WTC11 (cell line): ENCODE results near the gene ZNF333. TPM values are rescaled to one million over a fixed set of nuclear protein-coding genes. Genes with fewer than 3 reads are reported as not detected.

Experiments used
- ATAC-seq: fragments of 200-7000 bp; cut with Tn5 transposase; 2 replicates; pipeline ENCODE4 v1.10.0; 2021; ENCODE audit warnings: mild to moderate bottlenecking, moderate library complexity
- CTCF ChIA-PET: fragments of 300-600 bp; sonication (Branson Sonifier 250); formaldehyde crosslinking; loops from one replicate; lab custom pipeline; 2021; ENCODE audit warnings: antibody characterized with exemption; lab: Charles Lee
- POLR2A ChIA-PET: fragments of 350-600 bp; sonication (Branson Sonifier 250); formaldehyde crosslinking; loops from one replicate; lab custom pipeline; 2021; ENCODE audit warnings: antibody characterized with exemption; lab: Charles Lee
- DNase-seq: peaks from one replicate; pipeline ENCODE4 v3.0.0; 2021; ENCODE audit warnings: low spot score
- H3K27ac Mint-ChIP-seq: 2 replicates; pipeline ENCODE4 v1.8.0; 2021; ENCODE audit warnings: mixed read lengths
- H3K27me3 Mint-ChIP-seq: 2 replicates; pipeline ENCODE4 v1.8.0; 2021; ENCODE audit warnings: low read depth, mild to moderate bottlenecking, moderate library complexity, mixed read lengths
- H3K36me3 Mint-ChIP-seq: 2 replicates; pipeline ENCODE4 v1.8.0; 2021; ENCODE audit warnings: mixed read lengths
- H3K4me1 Mint-ChIP-seq: 2 replicates; pipeline ENCODE4 v1.8.0; 2022; ENCODE audit warnings: mixed read lengths
- H3K4me3 Mint-ChIP-seq: 2 replicates; pipeline ENCODE4 v1.8.0; 2021; ENCODE audit warnings: mild to moderate bottlenecking, moderate library complexity, mixed read lengths
- H3K9me3 Mint-ChIP-seq: 2 replicates; pipeline ENCODE4 v1.8.0; 2021; ENCODE audit warnings: mixed read lengths
- AFF4 ChIP-seq: sonication (generic); formaldehyde crosslinking; IDR thresholded peaks from 2 replicates; pipeline ENCODE4 v1.8.1; 2023; ENCODE audit warnings: mild to moderate bottlenecking, missing genetic modification reagents, borderline replicate concordance
- CDX4 ChIP-seq: fragments of 250-450 bp; sonication (Bioruptor Pico); IDR thresholded peaks from 2 replicates; pipeline ENCODE4 v1.9.0; 2021; ENCODE audit warnings: moderate library complexity, mild to moderate bottlenecking, inconsistent platforms, borderline replicate concordance
- CREM ChIP-seq: sonication (generic); formaldehyde crosslinking; IDR thresholded peaks from 2 replicates; pipeline ENCODE4 v1.8.1; 2022; ENCODE audit warnings: mild to moderate bottlenecking, missing genetic modification reagents, moderate library complexity
- FOXK1 ChIP-seq: sonication (generic); formaldehyde crosslinking; IDR thresholded peaks from 2 replicates; pipeline ENCODE4 v1.8.0; 2022; ENCODE audit warnings: mild to moderate bottlenecking, moderate library complexity, missing genetic modification reagents
- HMGXB4 ChIP-seq: sonication (generic); formaldehyde crosslinking; IDR thresholded peaks from 2 replicates; pipeline ENCODE4 v1.8.1; 2023; ENCODE audit warnings: mild to moderate bottlenecking, moderate library complexity, missing genetic modification reagents
- IRF1 ChIP-seq: sonication (generic); formaldehyde crosslinking; IDR thresholded peaks from 2 replicates; pipeline ENCODE4 v1.8.0; 2023; ENCODE audit warnings: missing genetic modification reagents
- KAT7 ChIP-seq: sonication (generic); formaldehyde crosslinking; IDR thresholded peaks from 2 replicates; pipeline ENCODE4 v1.8.1; 2023; ENCODE audit warnings: missing genetic modification reagents, mild to moderate bottlenecking, borderline replicate concordance
- NFATC4 ChIP-seq: fragments of 250-450 bp; sonication (Bioruptor Pico); IDR thresholded peaks from 2 replicates; pipeline ENCODE4 v1.9.0; 2021; ENCODE audit warnings: mild to moderate bottlenecking
- RORB ChIP-seq: fragments of 250-450 bp; sonication (Bioruptor Pico); IDR thresholded peaks from 2 replicates; pipeline ENCODE4 v1.9.0; 2021; ENCODE audit warnings: mild to moderate bottlenecking
- SP1 ChIP-seq: sonication (generic); formaldehyde crosslinking; conservative IDR thresholded peaks from 2 replicates; pipeline ENCODE4 v1.8.1; 2022; ENCODE audit warnings: missing genetic modification reagents
- TEAD4 ChIP-seq: sonication (generic); formaldehyde crosslinking; IDR thresholded peaks from 2 replicates; pipeline ENCODE4 v1.8.0; 2022; ENCODE audit warnings: mild to moderate bottlenecking, missing genetic modification reagents
- USF1 ChIP-seq: sonication (generic); formaldehyde crosslinking; IDR thresholded peaks from 2 replicates; pipeline ENCODE4 v1.8.0; 2022; ENCODE audit warnings: mild to moderate bottlenecking, missing genetic modification reagents
- total RNA-seq: library from RNA; stranded (reverse); gene quantifications from 3 replicates; pipeline ENCODE4 v1.2.3, GENCODE V29; 2021
- TF ChIP-seq, protein P1 (sequence below): sonication (generic); formaldehyde crosslinking; IDR thresholded peaks from 2 replicates; pipeline ENCODE4 v1.8.1; 2022; ENCODE audit warnings: low read depth, mild to moderate bottlenecking, moderate library complexity, missing genetic modification reagents, borderline replicate concordance
- TF ChIP-seq, protein P2 (sequence below): fragments of 250-450 bp; sonication (Bioruptor Pico); IDR thresholded peaks from 2 replicates; pipeline ENCODE4 v1.9.0; 2021; ENCODE audit warnings: mild to moderate bottlenecking
- TF ChIP-seq, protein P3 (sequence below): sonication (generic); formaldehyde crosslinking; IDR thresholded peaks from 2 replicates; pipeline ENCODE4 v1.8.1; 2022; ENCODE audit warnings: missing genetic modification reagents, borderline replicate concordance
- TF ChIP-seq, protein P4 (sequence below): fragments of 250-450 bp; sonication (Bioruptor Pico); IDR thresholded peaks from 2 replicates; pipeline ENCODE4 v2.1.2; 2022; ENCODE audit warnings: mild to moderate bottlenecking, moderate library complexity
- TF ChIP-seq, protein P5 (sequence below): sonication (generic); formaldehyde crosslinking; IDR thresholded peaks from 2 replicates; pipeline ENCODE4 v1.8.1; 2022; ENCODE audit warnings: mild to moderate bottlenecking, missing genetic modification reagents, moderate library complexity, borderline replicate concordance

ZNF333 gene
- total RNA-seq, 1 experiment from 2014 or later = 16.2 TPM

DNA sequence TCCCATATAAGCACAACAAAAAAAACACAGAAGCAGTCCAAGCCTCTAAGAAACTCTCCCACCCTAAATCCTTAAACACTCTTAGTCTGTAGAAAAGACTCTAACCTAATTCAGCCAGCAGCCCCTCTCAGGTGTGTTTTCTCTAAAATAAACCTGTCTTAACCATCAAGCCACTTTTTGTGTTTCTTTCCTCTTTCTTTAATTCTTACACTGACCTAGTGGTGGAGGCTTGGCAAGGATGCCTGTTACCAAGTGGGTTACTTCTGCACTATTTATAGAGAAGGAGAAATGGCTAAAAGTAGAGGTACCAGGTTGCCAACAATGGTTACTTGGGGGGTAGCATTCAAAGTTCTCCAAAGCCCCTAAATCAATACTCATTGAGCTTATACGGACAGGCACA is 43.7 kb downstream of the ZNF333 start (continued):
- TF ChIP-seq, protein P1, sequence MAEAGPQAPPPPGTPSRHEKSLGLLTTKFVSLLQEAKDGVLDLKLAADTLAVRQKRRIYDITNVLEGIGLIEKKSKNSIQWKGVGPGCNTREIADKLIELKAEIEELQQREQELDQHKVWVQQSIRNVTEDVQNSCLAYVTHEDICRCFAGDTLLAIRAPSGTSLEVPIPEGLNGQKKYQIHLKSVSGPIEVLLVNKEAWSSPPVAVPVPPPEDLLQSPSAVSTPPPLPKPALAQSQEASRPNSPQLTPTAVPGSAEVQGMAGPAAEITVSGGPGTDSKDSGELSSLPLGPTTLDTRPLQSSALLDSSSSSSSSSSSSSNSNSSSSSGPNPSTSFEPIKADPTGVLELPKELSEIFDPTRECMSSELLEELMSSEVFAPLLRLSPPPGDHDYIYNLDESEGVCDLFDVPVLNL (CRISPR knock-in tag) = no peak
- TF ChIP-seq, protein P2, sequence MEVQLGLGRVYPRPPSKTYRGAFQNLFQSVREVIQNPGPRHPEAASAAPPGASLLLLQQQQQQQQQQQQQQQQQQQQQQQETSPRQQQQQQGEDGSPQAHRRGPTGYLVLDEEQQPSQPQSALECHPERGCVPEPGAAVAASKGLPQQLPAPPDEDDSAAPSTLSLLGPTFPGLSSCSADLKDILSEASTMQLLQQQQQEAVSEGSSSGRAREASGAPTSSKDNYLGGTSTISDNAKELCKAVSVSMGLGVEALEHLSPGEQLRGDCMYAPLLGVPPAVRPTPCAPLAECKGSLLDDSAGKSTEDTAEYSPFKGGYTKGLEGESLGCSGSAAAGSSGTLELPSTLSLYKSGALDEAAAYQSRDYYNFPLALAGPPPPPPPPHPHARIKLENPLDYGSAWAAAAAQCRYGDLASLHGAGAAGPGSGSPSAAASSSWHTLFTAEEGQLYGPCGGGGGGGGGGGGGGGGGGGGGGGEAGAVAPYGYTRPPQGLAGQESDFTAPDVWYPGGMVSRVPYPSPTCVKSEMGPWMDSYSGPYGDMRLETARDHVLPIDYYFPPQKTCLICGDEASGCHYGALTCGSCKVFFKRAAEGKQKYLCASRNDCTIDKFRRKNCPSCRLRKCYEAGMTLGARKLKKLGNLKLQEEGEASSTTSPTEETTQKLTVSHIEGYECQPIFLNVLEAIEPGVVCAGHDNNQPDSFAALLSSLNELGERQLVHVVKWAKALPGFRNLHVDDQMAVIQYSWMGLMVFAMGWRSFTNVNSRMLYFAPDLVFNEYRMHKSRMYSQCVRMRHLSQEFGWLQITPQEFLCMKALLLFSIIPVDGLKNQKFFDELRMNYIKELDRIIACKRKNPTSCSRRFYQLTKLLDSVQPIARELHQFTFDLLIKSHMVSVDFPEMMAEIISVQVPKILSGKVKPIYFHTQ (CRISPR knock-in tag) = no peak
- TF ChIP-seq, protein P3, sequence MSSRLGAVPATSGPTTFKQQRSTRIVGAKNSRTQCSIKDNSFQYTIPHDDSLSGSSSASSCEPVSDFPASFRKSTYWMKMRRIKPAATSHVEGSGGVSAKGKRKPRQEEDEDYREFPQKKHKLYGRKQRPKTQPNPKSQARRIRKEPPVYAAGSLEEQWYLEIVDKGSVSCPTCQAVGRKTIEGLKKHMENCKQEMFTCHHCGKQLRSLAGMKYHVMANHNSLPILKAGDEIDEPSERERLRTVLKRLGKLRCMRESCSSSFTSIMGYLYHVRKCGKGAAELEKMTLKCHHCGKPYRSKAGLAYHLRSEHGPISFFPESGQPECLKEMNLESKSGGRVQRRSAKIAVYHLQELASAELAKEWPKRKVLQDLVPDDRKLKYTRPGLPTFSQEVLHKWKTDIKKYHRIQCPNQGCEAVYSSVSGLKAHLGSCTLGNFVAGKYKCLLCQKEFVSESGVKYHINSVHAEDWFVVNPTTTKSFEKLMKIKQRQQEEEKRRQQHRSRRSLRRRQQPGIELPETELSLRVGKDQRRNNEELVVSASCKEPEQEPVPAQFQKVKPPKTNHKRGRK (CRISPR knock-in tag) = no peak
- TF ChIP-seq CREM (CRISPR knock-in tag) = no peak
- no peak for TF ChIP-seq FOXK1 (CRISPR knock-in tag)
- no peak for TF ChIP-seq IRF1 (CRISPR knock-in tag)
- TF ChIP-seq AFF4 (CRISPR knock-in tag) = no peak
- no peak for TF ChIP-seq HMGXB4 (CRISPR knock-in tag)

DNA sequence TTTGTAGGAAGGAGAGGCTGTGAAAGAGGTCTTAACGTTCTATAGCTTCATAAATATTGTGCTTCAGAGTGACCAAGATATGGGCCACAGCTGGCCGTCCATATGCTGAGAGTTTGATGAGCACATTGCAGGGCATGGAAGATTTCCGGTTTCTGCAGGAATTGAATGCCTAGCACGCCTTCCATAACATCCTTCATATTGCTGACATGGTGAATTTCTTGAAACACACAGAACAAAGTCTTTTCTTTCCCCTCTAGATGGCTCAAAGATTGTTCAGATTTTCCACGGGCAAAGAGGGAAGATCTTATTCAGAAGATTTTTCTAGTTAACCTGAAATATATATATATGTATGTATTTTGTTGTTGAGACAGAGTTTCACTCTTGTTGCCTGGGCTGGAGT is 46.1 kb downstream of the ZNF333 start:
- H3K4me3 Mint-ChIP-seq = no peak overlapping the region
- H3K9me3 Mint-ChIP-seq = peaks cover 53% of the 10 kb centered on the region
- H3K4me1 Mint-ChIP-seq = peaks cover 3% of the 10 kb centered on the region
- ChIA-PET POLR2A (no interaction called here), CTCF (no interaction called here)
- no peak overlapping the region for H3K27ac Mint-ChIP-seq
- peaks cover 50% of the 10 kb centered on the region for H3K36me3 Mint-ChIP-seq
- DNase-seq (no peak), ATAC-seq (no peak)
- H3K27me3 Mint-ChIP-seq = peaks cover 3% of the 10 kb centered on the region
- TF ChIP-seq TEAD4 (CRISPR knock-in tag) = no peak
- TF ChIP-seq CREM (CRISPR knock-in tag) = no peak
- no peak for TF ChIP-seq NFATC4 (CRISPR knock-in tag)
- TF ChIP-seq, protein P3 (CRISPR knock-in tag) = no peak
- no peak for TF ChIP-seq USF1 (CRISPR knock-in tag)
- no peak for TF ChIP-seq RORB (CRISPR knock-in tag)
- TF ChIP-seq, protein P4, sequence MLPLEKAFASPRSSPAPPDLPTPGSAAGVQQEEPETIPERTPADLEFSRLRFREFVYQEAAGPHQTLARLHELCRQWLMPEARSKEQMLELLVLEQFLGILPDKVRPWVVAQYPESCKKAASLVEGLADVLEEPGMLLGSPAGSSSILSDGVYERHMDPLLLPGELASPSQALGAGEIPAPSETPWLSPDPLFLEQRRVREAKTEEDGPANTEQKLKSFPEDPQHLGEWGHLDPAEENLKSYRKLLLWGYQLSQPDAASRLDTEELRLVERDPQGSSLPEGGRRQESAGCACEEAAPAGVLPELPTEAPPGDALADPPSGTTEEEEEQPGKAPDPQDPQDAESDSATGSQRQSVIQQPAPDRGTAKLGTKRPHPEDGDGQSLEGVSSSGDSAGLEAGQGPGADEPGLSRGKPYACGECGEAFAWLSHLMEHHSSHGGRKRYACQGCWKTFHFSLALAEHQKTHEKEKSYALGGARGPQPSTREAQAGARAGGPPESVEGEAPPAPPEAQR (CRISPR knock-in tag) = no peak
- TF ChIP-seq CDX4 = no peak
- no peak for TF ChIP-seq KAT7 (CRISPR knock-in tag)
- no peak for TF ChIP-seq SP1 (CRISPR knock-in tag)
- TF ChIP-seq, protein P5, sequence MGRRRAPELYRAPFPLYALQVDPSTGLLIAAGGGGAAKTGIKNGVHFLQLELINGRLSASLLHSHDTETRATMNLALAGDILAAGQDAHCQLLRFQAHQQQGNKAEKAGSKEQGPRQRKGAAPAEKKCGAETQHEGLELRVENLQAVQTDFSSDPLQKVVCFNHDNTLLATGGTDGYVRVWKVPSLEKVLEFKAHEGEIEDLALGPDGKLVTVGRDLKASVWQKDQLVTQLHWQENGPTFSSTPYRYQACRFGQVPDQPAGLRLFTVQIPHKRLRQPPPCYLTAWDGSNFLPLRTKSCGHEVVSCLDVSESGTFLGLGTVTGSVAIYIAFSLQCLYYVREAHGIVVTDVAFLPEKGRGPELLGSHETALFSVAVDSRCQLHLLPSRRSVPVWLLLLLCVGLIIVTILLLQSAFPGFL (CRISPR knock-in tag) = no peak
